HG03196 (cell line): ENCODE measurements around the gene MCM3.

Source experiments
- ATAC-seq: cut with Tn5 transposase; IDR thresholded peaks from one replicate; pipeline ENCODE4 v1.9.1; 2021; ENCODE audit not compliant: unreplicated experiment

Gene MCM3

DNA sequence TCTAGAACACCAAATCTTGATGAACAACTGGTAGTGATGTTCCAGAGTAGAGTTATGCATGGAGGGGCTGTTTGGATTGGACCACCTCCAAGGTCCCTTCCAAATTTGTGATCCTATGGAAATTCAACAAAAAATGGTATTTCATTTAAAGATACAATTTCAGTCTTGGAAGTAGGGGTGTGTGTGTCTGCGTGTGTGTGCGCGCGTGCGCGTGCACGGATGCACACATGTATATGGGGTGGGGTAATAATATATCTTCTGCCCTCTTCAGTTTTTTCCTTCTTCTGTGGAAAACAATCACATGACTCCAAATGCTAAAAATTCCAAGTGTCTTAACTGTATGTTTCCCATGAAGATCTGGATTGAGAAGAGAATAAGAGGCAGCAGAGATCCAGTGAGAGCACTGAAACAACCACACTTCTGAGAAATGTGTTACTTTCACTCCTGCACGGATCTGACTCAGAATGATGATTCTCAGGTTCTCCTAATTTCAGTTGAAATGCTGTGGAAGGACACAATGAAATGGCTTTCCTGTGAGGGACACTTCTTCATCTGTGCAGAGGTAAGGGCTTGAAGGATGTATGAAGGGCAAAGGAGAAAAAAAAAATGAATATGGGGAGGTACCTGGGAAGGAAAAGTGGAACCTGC is 29.7 kb downstream of the MCM3 start:
- no peak for ATAC-seq

DNA sequence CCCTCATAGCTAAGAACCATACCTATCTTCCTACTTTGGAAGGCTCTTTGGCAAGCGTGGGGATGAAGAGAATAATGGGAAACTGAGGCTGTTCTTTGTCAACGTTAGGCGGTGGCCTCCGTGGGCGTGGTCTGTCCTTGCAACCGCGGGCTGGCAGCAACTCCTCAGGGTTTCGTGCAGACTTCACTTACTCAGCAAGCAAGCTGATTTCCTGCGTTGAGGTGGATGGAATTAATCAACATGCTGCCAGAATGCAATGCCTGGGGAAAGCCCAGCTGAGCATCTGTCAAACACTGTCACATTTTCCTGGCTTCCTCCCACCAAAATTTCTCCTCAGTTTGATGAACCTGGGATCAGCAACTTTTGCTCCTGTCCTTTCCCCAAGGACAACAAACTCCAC is 31.0 kb downstream of the MCM3 start:
- no peak for ATAC-seq

- no peak for ATAC-seq
Observed at GRCh38 chr6:52251113-52251512, 33.4 kb downstream of the MCM3 start.

DNA sequence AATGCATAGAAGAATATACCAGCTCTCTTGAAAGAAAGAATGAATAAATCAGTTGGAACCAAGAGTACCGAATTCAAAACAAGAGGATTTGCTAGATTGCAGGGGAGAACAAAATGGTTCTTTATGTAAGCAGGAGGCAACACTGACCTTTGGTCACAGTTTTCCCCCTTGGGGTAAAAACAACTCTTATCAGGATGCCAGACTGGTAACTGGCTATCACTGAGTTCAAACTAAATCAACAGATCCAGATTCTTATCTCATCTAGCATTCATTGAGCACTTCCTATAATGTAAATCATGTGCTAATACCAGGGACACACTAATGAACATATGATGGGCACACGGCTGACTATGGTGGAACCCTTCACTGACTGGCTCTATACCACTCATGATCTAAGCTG is 35.5 kb downstream of the MCM3 start:
- no peak for ATAC-seq

DNA sequence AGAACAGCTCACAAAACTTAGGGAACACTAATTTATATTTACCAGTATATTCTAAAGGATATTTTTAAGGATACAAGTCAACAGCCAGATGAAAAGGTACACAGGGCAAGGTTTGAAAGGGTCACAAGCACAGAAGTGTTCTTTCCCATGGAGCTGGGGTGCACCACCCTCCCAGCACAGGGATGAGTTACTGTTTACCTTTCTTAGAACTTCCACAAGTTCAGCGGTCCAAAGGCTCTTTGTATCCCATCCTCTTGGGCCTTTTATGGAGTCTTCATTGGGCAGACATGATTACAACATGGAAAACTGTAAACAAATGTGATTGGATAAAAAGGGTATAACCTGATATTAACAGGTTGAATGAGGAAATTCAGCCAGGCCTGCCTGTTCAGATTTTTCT is 39.1 kb downstream of the MCM3 start:
- no peak for ATAC-seq

- no peak for ATAC-seq
Observed at GRCh38 chr6:52244400-52244799, 40.1 kb downstream of the MCM3 start, which contains the start of gene IL17F. Gene IL17F (minus strand): TSS chr6:52244500. CDS start chr6:52244429, 71 bp downstream.

DNA sequence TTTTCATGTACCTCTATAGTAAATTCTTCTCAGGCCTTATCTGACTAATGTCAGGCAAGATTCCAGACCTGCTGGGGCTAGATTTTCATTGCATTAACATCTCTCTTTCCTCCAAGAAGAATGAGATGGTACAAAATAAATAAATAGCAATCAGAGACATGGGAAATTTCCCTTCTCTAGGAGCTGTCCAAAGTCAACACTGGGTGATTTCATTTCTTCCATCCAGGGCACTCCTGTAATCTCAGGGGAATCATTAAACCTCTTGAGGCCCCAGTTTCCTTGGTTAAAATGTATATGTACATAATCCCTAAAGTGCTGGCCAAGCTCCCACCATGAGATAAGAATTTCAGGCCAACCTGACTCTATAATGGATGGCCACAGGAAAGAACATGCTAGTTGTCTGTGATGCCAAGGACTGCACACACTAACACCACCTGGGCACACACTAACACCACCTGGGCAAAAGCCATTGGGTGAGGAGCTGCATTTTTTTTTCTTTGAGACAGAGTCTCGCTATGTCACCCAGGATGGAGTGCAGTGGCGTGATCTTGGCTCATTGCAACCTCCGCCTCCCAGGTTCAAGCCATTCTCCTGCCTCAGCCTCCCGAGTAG is 41.2 kb downstream of the MCM3 start:
- no peak for ATAC-seq

GRCh38 chr6:52241819-52242218 is 42.7 kb downstream of the MCM3 start:
- no peak for ATAC-seq

DNA sequence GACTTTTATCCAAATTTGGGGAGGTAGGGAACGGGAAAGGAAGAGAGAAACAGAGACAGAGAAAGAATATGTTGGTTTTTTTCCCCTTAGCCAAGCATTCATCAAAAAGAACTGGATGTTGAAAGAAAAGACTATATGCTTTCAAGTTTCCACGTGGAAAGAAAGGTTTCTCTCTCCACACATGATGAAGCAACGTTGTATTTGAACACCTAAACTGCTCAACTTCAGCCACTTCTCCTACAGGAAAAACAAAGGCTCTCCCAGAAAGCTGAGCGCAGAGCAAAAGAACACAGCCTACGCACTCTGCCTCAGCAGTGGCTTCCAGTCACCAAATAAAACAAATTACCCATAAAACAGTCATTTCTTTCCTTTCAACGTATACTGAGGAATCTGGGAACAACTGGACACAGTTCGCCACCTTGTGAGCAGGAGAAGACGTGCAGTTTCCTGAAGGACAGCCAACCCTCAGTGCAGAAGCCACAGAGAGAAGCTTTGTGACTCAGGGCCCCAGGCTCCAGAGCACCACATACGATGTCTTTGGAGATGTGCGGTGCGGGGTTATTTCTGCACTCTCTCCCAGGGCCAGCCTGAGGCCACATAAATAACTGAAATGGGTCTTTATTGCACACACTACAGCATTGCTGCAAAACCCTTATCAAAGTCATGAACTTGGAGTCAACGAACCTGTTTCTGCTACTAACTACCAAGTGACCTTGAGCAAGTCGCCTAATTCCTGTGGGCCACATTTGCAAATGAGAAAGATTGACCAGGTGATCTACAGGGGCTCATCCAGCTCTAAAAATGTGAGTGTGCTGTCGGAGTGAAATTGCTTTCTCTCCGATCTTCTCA is 50.3 kb downstream of the MCM3 start:
- ATAC-seq = peak; percentile 55

DNA sequence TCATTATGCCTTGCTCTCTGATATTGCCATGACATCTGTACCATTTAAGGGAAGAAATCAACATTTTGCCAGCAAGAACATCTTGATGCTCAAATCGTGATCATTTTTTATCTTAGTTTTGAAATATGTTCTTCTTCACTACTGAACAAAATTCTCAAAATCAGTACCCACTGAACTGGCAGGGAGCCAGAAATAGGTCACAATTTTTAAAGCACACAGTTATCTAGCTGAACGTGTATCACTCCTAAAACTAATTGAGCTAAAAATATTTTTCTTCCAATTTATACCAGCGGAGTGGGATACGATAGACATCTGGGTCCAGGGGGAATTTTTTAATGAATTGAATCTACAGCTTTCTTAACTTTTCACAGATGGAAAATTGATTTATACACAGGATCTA is 51.5 kb downstream of the MCM3 start:
- no peak for ATAC-seq

- no peak for ATAC-seq
Observed at GRCh38 chr6:52231406-52232127, 53.0 kb downstream of the MCM3 start.

DNA sequence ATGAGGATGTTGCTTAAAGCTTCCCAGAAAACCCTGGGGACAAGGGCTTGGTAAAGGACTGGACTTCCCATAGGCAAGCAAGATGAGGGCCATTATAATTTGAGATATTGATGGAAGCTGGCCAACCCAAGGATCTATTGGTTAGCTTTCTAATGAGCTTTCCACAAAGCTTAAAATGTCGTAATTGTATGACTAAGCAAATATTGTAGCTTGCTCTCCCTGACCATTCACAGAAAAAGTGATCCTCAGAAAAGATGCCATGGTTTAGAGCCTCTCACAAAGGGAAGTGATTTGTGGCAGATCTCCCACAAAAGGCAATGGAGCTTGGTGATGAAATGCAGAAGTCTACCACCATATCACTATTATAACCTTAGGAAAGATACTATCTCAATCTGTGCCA is 53.9 kb downstream of the MCM3 start:
- ATAC-seq = no peak

- ATAC-seq = peak; percentile 99
Observed at GRCh38 chr6:52227495-52227894, 57.0 kb downstream of the MCM3 start.

DNA sequence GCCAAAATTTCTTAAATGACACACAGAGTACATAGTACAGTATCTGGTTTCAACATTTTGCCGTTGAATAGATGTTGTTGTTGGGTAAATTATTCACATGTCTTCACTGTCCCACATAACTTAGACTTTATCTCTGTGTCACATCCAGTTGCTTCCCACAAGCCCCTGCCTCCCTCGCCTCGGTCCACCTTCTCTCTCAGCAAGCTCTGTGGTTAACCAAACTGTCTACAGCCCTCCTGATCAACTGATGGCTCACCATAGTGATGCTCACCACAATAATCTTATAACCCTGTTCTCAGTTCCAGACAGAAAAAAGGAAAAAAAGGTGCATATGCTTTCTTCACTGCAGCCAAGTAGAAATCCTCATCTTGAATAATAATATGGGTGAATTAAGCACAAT is 63.2 kb downstream of the MCM3 start:
- ATAC-seq = peak; percentile 75

DNA sequence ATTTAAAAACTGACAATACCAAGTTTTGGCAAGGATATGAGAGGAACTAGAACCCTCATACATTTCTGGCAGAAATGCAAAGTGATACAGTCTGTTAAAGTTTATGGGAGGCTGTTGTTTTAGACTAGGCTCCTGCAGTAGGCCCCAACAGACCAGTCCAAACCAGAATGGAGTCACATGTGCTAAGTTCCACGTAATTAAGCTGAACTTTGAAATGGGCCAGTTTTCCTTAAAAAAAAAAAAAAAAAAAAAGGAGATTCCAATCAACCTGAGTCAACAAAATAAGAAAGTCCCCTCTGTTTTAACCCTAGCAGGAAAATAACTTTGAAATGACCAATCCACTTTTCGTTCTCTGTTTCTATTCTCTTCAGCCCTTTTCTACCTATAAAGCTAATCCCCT is 66.8 kb downstream of the MCM3 start:
- no peak for ATAC-seq

GRCh38 chr6:52216932-52217575 is 67.5 kb downstream of the MCM3 start:
- no peak for ATAC-seq

DNA sequence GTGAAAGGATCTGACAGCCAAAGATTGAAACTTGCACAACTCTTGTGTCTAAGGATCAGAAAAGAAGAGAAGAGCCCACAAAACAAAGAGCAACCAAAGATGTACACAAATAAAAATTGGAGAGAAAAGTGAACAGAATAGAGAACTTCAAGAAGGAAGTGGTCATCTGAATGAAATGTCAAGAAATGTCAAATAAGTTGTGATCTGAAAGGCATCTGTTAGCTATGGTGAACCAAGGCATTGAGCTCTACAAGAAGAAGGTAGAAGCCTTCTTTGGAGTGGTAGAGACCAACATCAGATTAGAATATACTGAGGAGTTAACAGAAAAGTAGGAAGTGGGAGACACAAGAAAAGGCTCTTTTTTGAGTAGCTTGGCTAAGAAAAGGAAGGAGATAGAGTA is 68.8 kb downstream of the MCM3 start:
- ATAC-seq = no peak
